Measurements from ENCODE around the gene CCDC40. TPM values are rescaled to one million over a fixed set of nuclear protein-coding genes. Genes with fewer than 3 reads are reported as not detected.

Gene CCDC40
- total and polyA plus RNA-seq, 4 donors: 6.9 to 34.6 (median 22.2) TPM

- Histone ChIP-seq H3K36me3 (ENCODE audit: control insufficient read depth, insufficient read depth, low read length) (peaks cover 20% of the 10 kb centered on the region), H3K27me3 (ENCODE audit: control insufficient read depth, insufficient read depth, low read length) (no peaks in the 10 kb centered on the region), H3K9me3 (ENCODE audit: control insufficient read depth, insufficient read depth, low read length) (no peaks in the 10 kb centered on the region), H3K27ac (ENCODE audit: low read depth, low read length) (no peak overlapping the region), H3K4me1 (ENCODE audit: control insufficient read depth, insufficient read depth, low read length) (peaks cover 25% of the 10 kb centered on the region), H3K4me3 (ENCODE audit: low read depth, low read length) (no peak overlapping the region)
- 100% methylated on average over 1 of the region's 2 CpGs for WGBS (ENCODE audit: insufficient coverage)
- no peak for DNase-seq (ENCODE audit: low read depth in 4 of 6, low spot score in 6 of 6)
Observed at GRCh38 chr17:80021600-80021999, 14.8 kb upstream of the CCDC40 start.

GRCh38 chr17:80023481-80024205 is 12.8 kb upstream of the CCDC40 start:
- peak overlapping the region; percentile 40 for H3K27ac ChIP-seq (ENCODE audit: low read depth, low read length)
- no peaks in the 10 kb centered on the region for H3K27me3 ChIP-seq (ENCODE audit: control insufficient read depth, insufficient read depth, low read length)
- H3K4me3 ChIP-seq (ENCODE audit: low read depth, low read length): no peak overlapping the region
- 46% methylated on average over 39 of the region's 43 CpGs for WGBS (ENCODE audit: insufficient coverage)
- no peaks in the 10 kb centered on the region for H3K9me3 ChIP-seq (ENCODE audit: control insufficient read depth, insufficient read depth, low read length)
- peak in 2 of 6 donors; percentile 64 to 65 for DNase-seq (ENCODE audit: low read depth in 4 of 6, low spot score in 6 of 6)
- H3K4me1 ChIP-seq (ENCODE audit: control insufficient read depth, insufficient read depth, low read length): peaks cover 37% of the 10 kb centered on the region
- peaks cover 20% of the 10 kb centered on the region for H3K36me3 ChIP-seq (ENCODE audit: control insufficient read depth, insufficient read depth, low read length)

- WGBS (ENCODE audit: insufficient coverage): 56% methylated on average over 9 of the region's 10 CpGs
- no peaks in the 10 kb centered on the region for H3K9me3 ChIP-seq (ENCODE audit: control insufficient read depth, insufficient read depth, low read length)
- H3K27ac ChIP-seq (ENCODE audit: low read depth, low read length): peak overlapping the region; percentile 40
- no peak for DNase-seq (ENCODE audit: low read depth in 4 of 6, low spot score in 6 of 6)
- H3K27me3 ChIP-seq (ENCODE audit: control insufficient read depth, insufficient read depth, low read length): no peaks in the 10 kb centered on the region
- peaks cover 40% of the 10 kb centered on the region for H3K4me1 ChIP-seq (ENCODE audit: control insufficient read depth, insufficient read depth, low read length)
- H3K36me3 ChIP-seq (ENCODE audit: control insufficient read depth, insufficient read depth, low read length): peaks cover 20% of the 10 kb centered on the region
- H3K4me3 ChIP-seq (ENCODE audit: low read depth, low read length): no peak overlapping the region
Observed at GRCh38 chr17:80024206-80024972, 12.1 kb upstream of the CCDC40 start.

GRCh38 chr17:80025140-80025539 is 11.3 kb upstream of the CCDC40 start:
- 40% methylated on average over 11 of the region's 11 CpGs for WGBS (ENCODE audit: insufficient coverage)
- peak overlapping the region; percentile 40 for H3K27ac ChIP-seq (ENCODE audit: low read depth, low read length)
- peaks cover 45% of the 10 kb centered on the region for H3K4me1 ChIP-seq (ENCODE audit: control insufficient read depth, insufficient read depth, low read length)
- H3K4me3 ChIP-seq (ENCODE audit: low read depth, low read length): no peak overlapping the region
- H3K27me3 ChIP-seq (ENCODE audit: control insufficient read depth, insufficient read depth, low read length): no peaks in the 10 kb centered on the region
- peaks cover 20% of the 10 kb centered on the region for H3K36me3 ChIP-seq (ENCODE audit: control insufficient read depth, insufficient read depth, low read length)
- DNase-seq (ENCODE audit: low read depth in 4 of 6, low spot score in 6 of 6): no peak
- no peaks in the 10 kb centered on the region for H3K9me3 ChIP-seq (ENCODE audit: control insufficient read depth, insufficient read depth, low read length)

- Histone ChIP-seq H3K4me3 (ENCODE audit: low read depth, low read length) (no peak overlapping the region), H3K27ac (ENCODE audit: low read depth, low read length) (peak overlapping the region; percentile 40), H3K27me3 (ENCODE audit: control insufficient read depth, insufficient read depth, low read length) (no peaks in the 10 kb centered on the region), H3K36me3 (ENCODE audit: control insufficient read depth, insufficient read depth, low read length) (peaks cover 24% of the 10 kb centered on the region), H3K4me1 (ENCODE audit: control insufficient read depth, insufficient read depth, low read length) (peaks cover 51% of the 10 kb centered on the region), H3K9me3 (ENCODE audit: control insufficient read depth, insufficient read depth, low read length) (no peaks in the 10 kb centered on the region)
- WGBS (ENCODE audit: insufficient coverage): 77% methylated on average over 4 of the region's 10 CpGs
- no peak for DNase-seq (ENCODE audit: low read depth in 4 of 6, low spot score in 6 of 6)
Observed at GRCh38 chr17:80025796-80026195, 10.6 kb upstream of the CCDC40 start.

GRCh38 chr17:80026359-80027042 is 9.9 kb upstream of the CCDC40 start:
- peak overlapping the region; percentile 3 for H3K27ac ChIP-seq (ENCODE audit: low read depth, low read length)
- H3K36me3 ChIP-seq (ENCODE audit: control insufficient read depth, insufficient read depth, low read length): peaks cover 26% of the 10 kb centered on the region
- H3K27me3 ChIP-seq (ENCODE audit: control insufficient read depth, insufficient read depth, low read length): no peaks in the 10 kb centered on the region
- no peak for DNase-seq (ENCODE audit: low read depth in 4 of 6, low spot score in 6 of 6)
- no peaks in the 10 kb centered on the region for H3K9me3 ChIP-seq (ENCODE audit: control insufficient read depth, insufficient read depth, low read length)
- peaks cover 58% of the 10 kb centered on the region for H3K4me1 ChIP-seq (ENCODE audit: control insufficient read depth, insufficient read depth, low read length)
- 70% methylated on average over 10 of the region's 10 CpGs for WGBS (ENCODE audit: insufficient coverage)
- H3K4me3 ChIP-seq (ENCODE audit: low read depth, low read length): no peak overlapping the region

- peaks cover 60% of the 10 kb centered on the region for H3K4me1 ChIP-seq (ENCODE audit: control insufficient read depth, insufficient read depth, low read length)
- no peak overlapping the region for H3K4me3 ChIP-seq (ENCODE audit: low read depth, low read length)
- 98% methylated on average over 8 of the region's 8 CpGs for WGBS (ENCODE audit: insufficient coverage)
- H3K27ac ChIP-seq (ENCODE audit: low read depth, low read length): peak overlapping the region; percentile 3
- no peaks in the 10 kb centered on the region for H3K27me3 ChIP-seq (ENCODE audit: control insufficient read depth, insufficient read depth, low read length)
- DNase-seq (ENCODE audit: low read depth in 4 of 6, low spot score in 6 of 6): no peak
- no peaks in the 10 kb centered on the region for H3K9me3 ChIP-seq (ENCODE audit: control insufficient read depth, insufficient read depth, low read length)
- H3K36me3 ChIP-seq (ENCODE audit: control insufficient read depth, insufficient read depth, low read length): peaks cover 23% of the 10 kb centered on the region
Observed at GRCh38 chr17:80027043-80027435, 9.4 kb upstream of the CCDC40 start.

GRCh38 chr17:80028030-80028429 is 8.4 kb upstream of the CCDC40 start:
- 33% methylated on average over 2 of the region's 10 CpGs for WGBS (ENCODE audit: insufficient coverage)
- Histone ChIP-seq H3K9me3 (ENCODE audit: control insufficient read depth, insufficient read depth, low read length) (no peaks in the 10 kb centered on the region), H3K27me3 (ENCODE audit: control insufficient read depth, insufficient read depth, low read length) (no peaks in the 10 kb centered on the region), H3K27ac (ENCODE audit: low read depth, low read length) (peak overlapping the region; percentile 6), H3K4me1 (ENCODE audit: control insufficient read depth, insufficient read depth, low read length) (peaks cover 67% of the 10 kb centered on the region), H3K36me3 (ENCODE audit: control insufficient read depth, insufficient read depth, low read length) (peaks cover 23% of the 10 kb centered on the region), H3K4me3 (ENCODE audit: low read depth, low read length) (no peak overlapping the region)
- DNase-seq (ENCODE audit: low read depth in 4 of 6, low spot score in 6 of 6): peak in 2 of 6 donors; percentile 84 to 93

- Histone ChIP-seq H3K36me3 (ENCODE audit: control insufficient read depth, insufficient read depth, low read length) (peaks cover 11% of the 10 kb centered on the region), H3K27ac (ENCODE audit: low read depth, low read length) (peak overlapping the region; percentile 57), H3K4me3 (ENCODE audit: low read depth, low read length) (no peak overlapping the region), H3K27me3 (ENCODE audit: control insufficient read depth, insufficient read depth, low read length) (no peaks in the 10 kb centered on the region), H3K9me3 (ENCODE audit: control insufficient read depth, insufficient read depth, low read length) (no peaks in the 10 kb centered on the region), H3K4me1 (ENCODE audit: control insufficient read depth, insufficient read depth, low read length) (peaks cover 58% of the 10 kb centered on the region)
- WGBS (ENCODE audit: insufficient coverage): 47% methylated on average over 2 of the region's 9 CpGs
- peak in 2 of 6 donors; percentile 87 to 88 for DNase-seq (ENCODE audit: low read depth in 4 of 6, low spot score in 6 of 6)
Observed at GRCh38 chr17:80029258-80029974, 7.0 kb upstream of the CCDC40 start.
